PC-3 (cell line): ENCODE measurements around the gene GP1BA. TPM values are rescaled to one million over a fixed set of nuclear protein-coding genes. Genes with fewer than 3 reads are reported as not detected.

Experiments
- ATAC-seq: fragments of 200-7000 bp; cut with Tn5 transposase; 2 replicates; pipeline ENCODE4 v1.9.1; 2020; ENCODE audit warnings: mild to moderate bottlenecking, moderate library complexity
- BruUV-seq: library from RNA; stranded (reverse); fragments of 400-500 nt; replicated peaks from 2 replicates; lab custom pipeline; 2021; lab: Mats Ljungman, UMichigan
- CTCF ChIA-PET: fragments of 300-600 bp; sonication (Branson Sonifier 250); formaldehyde crosslinking; loops from one replicate; lab custom pipeline; 2022; ENCODE audit warnings: antibody characterized with exemption; lab: Charles Lee
- POLR2A ChIA-PET: fragments of 300-600 bp; sonication (Branson Sonifier 250); formaldehyde crosslinking; loops from one replicate; lab custom pipeline; 2022; ENCODE audit warnings: antibody characterized with exemption; ENCODE audit not compliant: unreplicated experiment; lab: Charles Lee
- DNase-seq: peaks from one replicate; pipeline ENCODE4 v3.0.0-alpha.2; 2015
- H2AFZ ChIP-seq: fragments of 300-600 bp; sonication (generic); 2 replicates; pipeline ENCODE4 v1.6.0; 2016; ENCODE audit warnings: antibody characterized with exemption, low read length
- H3F3A ChIP-seq: fragments of 300-600 bp; sonication (generic); one replicate; pipeline ENCODE4 v1.6.0; 2017; ENCODE audit warnings: antibody characterized with exemption, low read length, control low read depth, mild to moderate bottlenecking; ENCODE audit not compliant: unreplicated experiment
- H3K27ac ChIP-seq: fragments of 300-600 bp; sonication (generic); 2 replicates; pipeline ENCODE4 v1.5.1; 2016; ENCODE audit warnings: mild to moderate bottlenecking, low read length
- H3K27me3 ChIP-seq: fragments of 300-600 bp; sonication (generic); 2 replicates; pipeline ENCODE4 v1.6.1; 2016; ENCODE audit warnings: low read length, mixed read lengths
- H3K36me3 ChIP-seq: fragments of 300-600 bp; sonication (generic); 2 replicates; pipeline ENCODE4 v1.6.1; 2016; ENCODE audit warnings: low read depth, mixed run types, low read length, mixed read lengths
- H3K4me1 ChIP-seq: fragments of 300-600 bp; sonication (generic); 2 replicates; pipeline ENCODE4 v1.5.1; 2016; ENCODE audit warnings: low read length; ENCODE audit not compliant: insufficient read depth
- H3K4me2 ChIP-seq: fragments of 300-600 bp; sonication (generic); 2 replicates; pipeline ENCODE4 v1.6.0; 2016; ENCODE audit warnings: low read length
- H3K4me3 ChIP-seq: fragments of 300-600 bp; sonication (generic); 2 replicates; pipeline ENCODE4 v1.5.1; 2016; ENCODE audit warnings: mild to moderate bottlenecking, low read length, mixed read lengths
- H3K79me2 ChIP-seq: fragments of 300-600 bp; sonication (generic); 2 replicates; pipeline ENCODE4 v1.6.1; 2017; ENCODE audit warnings: low read length, mixed read lengths
- H3K9ac ChIP-seq: fragments of 300-600 bp; sonication (generic); 2 replicates; pipeline ENCODE4 v1.6.0; 2016; ENCODE audit warnings: mild to moderate bottlenecking, low read length
- H3K9me2 ChIP-seq: fragments of 300-600 bp; sonication (generic); replicated peaks from 2 replicates; pipeline ENCODE4 v1.6.1; 2016; ENCODE audit warnings: mixed run types, low read length, mixed read lengths
- H3K9me3 ChIP-seq: fragments of 300-600 bp; sonication (generic); 2 replicates; pipeline ENCODE4 v1.6.1; 2016; ENCODE audit warnings: low read length, mixed read lengths
- H4K20me1 ChIP-seq: fragments of 300-600 bp; sonication (generic); 2 replicates; pipeline ENCODE4 v1.6.1; 2016; ENCODE audit warnings: low read length, mixed read lengths
- CTCF ChIP-seq: fragments of 300-600 bp; sonication (generic); conservative IDR thresholded peaks from 2 replicates; pipeline ENCODE4 v1.5.1; 2017; ENCODE audit warnings: antibody characterized with exemption, low read depth, mild to moderate bottlenecking, low read length
- EZH2 ChIP-seq: fragments of 300-600 bp; sonication (generic); IDR thresholded peaks from one replicate; pipeline ENCODE4 v1.6.1; 2017; ENCODE audit warnings: antibody characterized with exemption, mild to moderate bottlenecking, low read length; ENCODE audit not compliant: unreplicated experiment
- EZH2phosphoT487 ChIP-seq: fragments of 300-600 bp; sonication (generic); IDR thresholded peaks from 2 replicates; pipeline ENCODE4 v1.6.1; 2018; ENCODE audit warnings: mild to moderate bottlenecking, antibody characterized with exemption, low read length, borderline replicate concordance
- intact Hi-C: fragments of 100-400 bp; cut with micrococcal nuclease; formaldehyde crosslinking; loops from 2 replicates; pipeline ENCODE4 v1.9.0; 2023
- total RNA-seq: library from RNA; depleted of rRNA; stranded (reverse); fragments of >200 nt; gene quantifications from 2 replicates; pipeline ENCODE4 v1.2.3, GENCODE V29; 2014

Gene GP1BA
- total RNA-seq, 1 experiment from 2014 or later = not detected

- peak; percentile 88 for DNase-seq
- CTCF ChIA-PET = interaction anchor here (0.6 to 2.3 kb wide), 3 partner anchors 28 to 141 kb away, joined by 3 to 11 read pairs (median 4); partner anchors contain the start of genes RNF167 and SLC25A11
- Histone ChIP-seq H4K20me1 (no peaks in the 10 kb centered on the region), H3K27ac (peak within 1 kb of the TSS; percentile 92), H3F3A (no peaks in the 10 kb centered on the region), H3K4me1 (peaks cover 23% of the 10 kb centered on the region), H3K9ac (peak within 1 kb of the TSS; percentile 92), H3K9me3 (no peaks in the 10 kb centered on the region), H3K36me3 (no peaks in the 10 kb centered on the region; the same call in 1 of the 2 replicates), H3K4me3 (peak within 1 kb of the TSS; percentile 79), H3K27me3 (no peaks in the 10 kb centered on the region), H3K79me2 (peaks cover 12% of the 10 kb centered on the region; the same call in 1 of the 2 replicates), H3K4me2 (peak within 1 kb of the TSS; percentile 98), H2AFZ (peak within 1 kb of the TSS; percentile 84), H3K9me2 (no peaks in the 10 kb centered on the region)
- intact Hi-C loops = loop anchor here (1.0 kb wide), 2 partner anchors 19 to 59 kb away; no protein-coding TSS in a partner anchor
- TSS peak; percentile 72 for BruUV-seq
- peak; percentile 55 for ATAC-seq
- no peak for TF ChIP-seq EZH2
- no peak for TF ChIP-seq EZH2phosphoT487
- no peak for TF ChIP-seq CTCF
- POLR2A ChIA-PET = interaction anchor here (1.0 to 1.4 kb wide), 5 partner anchors 18 to 177 kb away, joined by 3 to 8 read pairs (median 5); partner anchors contain the start of genes PFN1, RNF167 and SLC25A11
Measured at GRCh38 chr17:4967539-4968485, 35.7 kb downstream of the GP1BA start, which contains the start of gene SPAG7. Gene SPAG7 (minus strand): TSS chr17:4967817. CDS start chr17:4967804, 13 bp downstream.

- H3K4me3 ChIP-seq = peak overlapping the region; percentile 79
- H3F3A ChIP-seq = no peaks in the 10 kb centered on the region
- peak overlapping the region; percentile 43; the same call in 1 of the 2 replicates for H3K27ac ChIP-seq
- intact Hi-C loops = no loop called here
- DNase-seq (no peak), ATAC-seq (no peak)
- H3K9me3 ChIP-seq = no peaks in the 10 kb centered on the region
- H2AFZ ChIP-seq = 0 out of 2 replicates have a peak overlapping the region, but pooled peaks have one; percentile 84
- ChIA-PET POLR2A (no interaction called here), CTCF (no interaction called here)
- peaks cover 12% of the 10 kb centered on the region; the same call in 1 of the 2 replicates for H3K79me2 ChIP-seq
- H3K9me2 ChIP-seq = no peaks in the 10 kb centered on the region
- H3K36me3 ChIP-seq = no peaks in the 10 kb centered on the region; the same call in 1 of the 2 replicates
- TF ChIP-seq EZH2phosphoT487 (no peak), CTCF (no peak), EZH2 (no peak)
- H3K4me2 ChIP-seq = peak overlapping the region; percentile 98
- H4K20me1 ChIP-seq = no peaks in the 10 kb centered on the region
- H3K4me1 ChIP-seq = peaks cover 23% of the 10 kb centered on the region
- no TSS peak for BruUV-seq
- peak overlapping the region; percentile 86 for H3K9ac ChIP-seq
- no peaks in the 10 kb centered on the region for H3K27me3 ChIP-seq
Measured at GRCh38 chr17:4968486-4969046, 36.5 kb downstream of the GP1BA start.
